WTC11 (cell line): ENCODE data around the gene HEXD. TPM values are rescaled to one million over a fixed set of nuclear protein-coding genes. Genes with fewer than 3 reads are reported as not detected.
"Not testable (repeated sequence)": the region's sequence is repeated elsewhere in the genome, so short reads cannot be mapped to it uniquely, and the experiment has no call there.

Experiments used
- ATAC-seq: fragments of 200-7000 bp; cut with Tn5 transposase; 2 replicates; pipeline ENCODE4 v1.10.0; 2021; ENCODE audit warnings: mild to moderate bottlenecking, moderate library complexity
- CTCF ChIA-PET: fragments of 300-600 bp; sonication (Branson Sonifier 250); formaldehyde crosslinking; loops from one replicate; lab custom pipeline; 2021; ENCODE audit warnings: antibody characterized with exemption; lab: Charles Lee
- POLR2A ChIA-PET: fragments of 350-600 bp; sonication (Branson Sonifier 250); formaldehyde crosslinking; loops from one replicate; lab custom pipeline; 2021; ENCODE audit warnings: antibody characterized with exemption; lab: Charles Lee
- DNase-seq: peaks from one replicate; pipeline ENCODE4 v3.0.0; 2021; ENCODE audit warnings: low spot score
- H3K27ac Mint-ChIP-seq: 2 replicates; pipeline ENCODE4 v1.8.0; 2021; ENCODE audit warnings: mixed read lengths
- H3K27me3 Mint-ChIP-seq: 2 replicates; pipeline ENCODE4 v1.8.0; 2021; ENCODE audit warnings: low read depth, mild to moderate bottlenecking, moderate library complexity, mixed read lengths
- H3K36me3 Mint-ChIP-seq: 2 replicates; pipeline ENCODE4 v1.8.0; 2021; ENCODE audit warnings: mixed read lengths
- H3K4me1 Mint-ChIP-seq: 2 replicates; pipeline ENCODE4 v1.8.0; 2022; ENCODE audit warnings: mixed read lengths
- H3K4me3 Mint-ChIP-seq: 2 replicates; pipeline ENCODE4 v1.8.0; 2021; ENCODE audit warnings: mild to moderate bottlenecking, moderate library complexity, mixed read lengths
- H3K9me3 Mint-ChIP-seq: 2 replicates; pipeline ENCODE4 v1.8.0; 2021; ENCODE audit warnings: mixed read lengths
- E2F4 ChIP-seq: sonication (generic); formaldehyde crosslinking; IDR thresholded peaks from 2 replicates; pipeline ENCODE4 v1.8.1; 2022; ENCODE audit warnings: low read depth, mild to moderate bottlenecking, moderate library complexity, missing genetic modification reagents, borderline replicate concordance
- IRF2 ChIP-seq: sonication (generic); formaldehyde crosslinking; IDR thresholded peaks from 2 replicates; pipeline ENCODE4 v1.8.0; 2022; ENCODE audit warnings: low read depth, missing genetic modification reagents, borderline replicate concordance
- NFE2L1 ChIP-seq: sonication (generic); formaldehyde crosslinking; IDR thresholded peaks from 2 replicates; pipeline ENCODE4 v1.8.1; 2023; ENCODE audit warnings: missing genetic modification reagents
- STAT6 ChIP-seq: sonication (generic); formaldehyde crosslinking; conservative IDR thresholded peaks from 2 replicates; pipeline ENCODE4 v1.8.1; 2023; ENCODE audit warnings: mild to moderate bottlenecking, low read depth, missing genetic modification reagents, moderate library complexity
- TP53 ChIP-seq: sonication (generic); formaldehyde crosslinking; IDR thresholded peaks from 2 replicates; pipeline ENCODE4 v1.8.1; 2023; ENCODE audit warnings: mild to moderate bottlenecking, missing genetic modification reagents
- ZBTB21 ChIP-seq: sonication (generic); formaldehyde crosslinking; IDR thresholded peaks from 2 replicates; pipeline ENCODE4 v1.8.1; 2023; ENCODE audit warnings: mild to moderate bottlenecking, missing genetic modification reagents, borderline replicate concordance
- ZNF396 ChIP-seq: fragments of 250-450 bp; sonication (Bioruptor Pico); IDR thresholded peaks from 2 replicates; pipeline ENCODE4 v1.8.0; 2021; ENCODE audit warnings: mild to moderate bottlenecking, moderate library complexity, borderline replicate concordance
- total RNA-seq: library from RNA; stranded (reverse); gene quantifications from 3 replicates; pipeline ENCODE4 v1.2.3, GENCODE V29; 2021
- TF ChIP-seq, protein P1 (sequence below): fragments of 250-450 bp; sonication (Bioruptor Pico); IDR thresholded peaks from 2 replicates; pipeline ENCODE4 v1.9.0; 2021; ENCODE audit warnings: mild to moderate bottlenecking, borderline replicate concordance
- TF ChIP-seq, protein P2 (sequence below): sonication (generic); formaldehyde crosslinking; IDR thresholded peaks from 2 replicates; pipeline ENCODE4 v1.8.0; 2022; ENCODE audit warnings: mild to moderate bottlenecking, missing genetic modification reagents

Gene HEXD
- total RNA-seq, 1 experiment from 2014 or later = 36.0 TPM

DNA sequence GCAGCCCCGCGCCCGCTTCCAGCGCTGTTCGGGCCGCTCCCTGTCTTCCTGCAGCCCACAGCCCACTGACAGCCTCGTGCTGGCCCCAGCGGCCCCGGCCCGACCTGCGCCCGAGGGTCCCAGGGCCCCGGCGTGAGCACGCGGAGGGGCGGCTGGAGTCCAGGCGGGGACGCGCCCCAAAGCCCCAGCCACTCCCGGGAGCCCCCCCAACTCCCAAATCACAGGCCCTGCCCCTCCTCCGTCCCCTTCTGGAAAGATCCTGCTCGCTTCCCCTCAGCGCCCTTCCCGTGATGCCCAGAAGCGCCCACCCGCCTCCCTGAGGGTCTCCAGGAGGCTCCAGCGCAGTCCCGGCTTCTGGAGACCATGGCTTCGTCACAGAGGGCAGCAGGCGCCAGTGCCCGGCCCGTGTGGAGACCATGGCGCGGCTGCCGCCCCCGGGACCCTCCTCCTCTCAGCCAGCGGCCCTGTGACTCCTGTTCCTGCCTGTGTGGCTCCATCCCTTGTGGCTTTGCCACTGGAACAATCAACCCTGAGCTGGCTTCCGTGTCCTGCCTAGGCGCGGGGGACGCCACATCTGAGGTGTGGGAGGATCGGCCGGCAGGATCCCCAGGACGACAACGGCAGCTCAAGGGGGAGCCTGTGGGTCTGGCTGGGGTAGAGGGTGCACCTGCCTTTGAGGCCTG lies 42.6 kb upstream of the HEXD start (continued):
- no peak for TF ChIP-seq STAT6 (CRISPR knock-in tag)

- DNase-seq = no peak
- H3K36me3 Mint-ChIP-seq = no peaks in the 10 kb centered on the region
- H3K9me3 Mint-ChIP-seq = no peaks in the 10 kb centered on the region
- ATAC-seq = no peak
- peaks cover 39% of the 10 kb centered on the region for H3K27me3 Mint-ChIP-seq
- ChIA-PET POLR2A (no interaction called here), CTCF (interaction anchor here (0.9 kb wide), 1 partner anchor 24 kb away, joined by 3 read pairs; no protein-coding TSS in a partner anchor)
- TF ChIP-seq ZNF396 (CRISPR knock-in tag) (no peak), NFE2L1 (CRISPR knock-in tag) (no peak), IRF2 (CRISPR knock-in tag) (no peak), ZBTB21 (CRISPR knock-in tag) (no peak), TP53 (CRISPR knock-in tag) (no peak), E2F4 (CRISPR knock-in tag) (no peak)
- TF ChIP-seq, protein P1, sequence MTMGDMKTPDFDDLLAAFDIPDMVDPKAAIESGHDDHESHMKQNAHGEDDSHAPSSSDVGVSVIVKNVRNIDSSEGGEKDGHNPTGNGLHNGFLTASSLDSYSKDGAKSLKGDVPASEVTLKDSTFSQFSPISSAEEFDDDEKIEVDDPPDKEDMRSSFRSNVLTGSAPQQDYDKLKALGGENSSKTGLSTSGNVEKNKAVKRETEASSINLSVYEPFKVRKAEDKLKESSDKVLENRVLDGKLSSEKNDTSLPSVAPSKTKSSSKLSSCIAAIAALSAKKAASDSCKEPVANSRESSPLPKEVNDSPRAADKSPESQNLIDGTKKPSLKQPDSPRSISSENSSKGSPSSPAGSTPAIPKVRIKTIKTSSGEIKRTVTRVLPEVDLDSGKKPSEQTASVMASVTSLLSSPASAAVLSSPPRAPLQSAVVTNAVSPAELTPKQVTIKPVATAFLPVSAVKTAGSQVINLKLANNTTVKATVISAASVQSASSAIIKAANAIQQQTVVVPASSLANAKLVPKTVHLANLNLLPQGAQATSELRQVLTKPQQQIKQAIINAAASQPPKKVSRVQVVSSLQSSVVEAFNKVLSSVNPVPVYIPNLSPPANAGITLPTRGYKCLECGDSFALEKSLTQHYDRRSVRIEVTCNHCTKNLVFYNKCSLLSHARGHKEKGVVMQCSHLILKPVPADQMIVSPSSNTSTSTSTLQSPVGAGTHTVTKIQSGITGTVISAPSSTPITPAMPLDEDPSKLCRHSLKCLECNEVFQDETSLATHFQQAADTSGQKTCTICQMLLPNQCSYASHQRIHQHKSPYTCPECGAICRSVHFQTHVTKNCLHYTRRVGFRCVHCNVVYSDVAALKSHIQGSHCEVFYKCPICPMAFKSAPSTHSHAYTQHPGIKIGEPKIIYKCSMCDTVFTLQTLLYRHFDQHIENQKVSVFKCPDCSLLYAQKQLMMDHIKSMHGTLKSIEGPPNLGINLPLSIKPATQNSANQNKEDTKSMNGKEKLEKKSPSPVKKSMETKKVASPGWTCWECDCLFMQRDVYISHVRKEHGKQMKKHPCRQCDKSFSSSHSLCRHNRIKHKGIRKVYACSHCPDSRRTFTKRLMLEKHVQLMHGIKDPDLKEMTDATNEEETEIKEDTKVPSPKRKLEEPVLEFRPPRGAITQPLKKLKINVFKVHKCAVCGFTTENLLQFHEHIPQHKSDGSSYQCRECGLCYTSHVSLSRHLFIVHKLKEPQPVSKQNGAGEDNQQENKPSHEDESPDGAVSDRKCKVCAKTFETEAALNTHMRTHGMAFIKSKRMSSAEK (CRISPR knock-in tag) = no peak
- TF ChIP-seq, protein P2, sequence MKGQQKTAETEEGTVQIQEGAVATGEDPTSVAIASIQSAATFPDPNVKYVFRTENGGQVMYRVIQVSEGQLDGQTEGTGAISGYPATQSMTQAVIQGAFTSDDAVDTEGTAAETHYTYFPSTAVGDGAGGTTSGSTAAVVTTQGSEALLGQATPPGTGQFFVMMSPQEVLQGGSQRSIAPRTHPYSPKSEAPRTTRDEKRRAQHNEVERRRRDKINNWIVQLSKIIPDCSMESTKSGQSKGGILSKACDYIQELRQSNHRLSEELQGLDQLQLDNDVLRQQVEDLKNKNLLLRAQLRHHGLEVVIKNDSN (CRISPR knock-in tag) = no peak
- H3K27ac Mint-ChIP-seq = no peak overlapping the region
- no peaks in the 10 kb centered on the region for H3K4me1 Mint-ChIP-seq
- H3K4me3 Mint-ChIP-seq = no peak overlapping the region
Measured at GRCh38 chr17:82376042-82376730, 42.0 kb upstream of the HEXD start.

DNA sequence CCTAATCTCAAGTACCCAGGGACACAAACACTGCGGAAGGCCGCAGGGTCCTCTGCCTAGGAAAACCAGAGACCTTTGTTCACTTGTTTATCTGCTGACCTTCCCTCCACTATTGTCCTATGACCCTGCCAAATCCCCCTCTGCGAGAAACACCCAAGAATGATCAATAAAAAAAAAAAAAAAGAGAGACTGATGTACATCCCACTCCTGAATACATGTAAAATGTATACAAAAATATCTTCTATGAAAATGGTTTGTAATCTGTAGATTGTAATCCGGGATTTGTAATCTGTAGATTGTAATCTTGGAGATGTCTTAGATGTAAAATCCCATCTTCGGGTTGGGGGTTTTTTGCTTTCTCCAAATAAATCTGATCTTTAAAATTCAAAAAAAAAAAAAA lies 40.9 kb upstream of the HEXD start:
- H3K4me3 Mint-ChIP-seq, H3K9me3 Mint-ChIP-seq, ATAC-seq, H3K36me3 Mint-ChIP-seq, DNase-seq, H3K4me1 Mint-ChIP-seq, H3K27ac Mint-ChIP-seq, CTCF ChIA-PET: not testable (repeated sequence)
- POLR2A ChIA-PET = interaction anchor here (0.6 kb wide), 1 partner anchor 323 kb away, joined by 3 read pairs; no protein-coding TSS in a partner anchor
- peaks cover 40% of the 10 kb centered on the region for H3K27me3 Mint-ChIP-seq
